Fibroblast of villous mesenchyme (primary cell): ENCODE results near the gene C19orf38. TPM values are rescaled to one million over a fixed set of nuclear protein-coding genes. Genes with fewer than 3 reads are reported as not detected.

Experiments used
- DNase-seq: peaks from one replicate; pipeline ENCODE4 v3.0.0-alpha.2; 2010; ENCODE audit warnings: low read depth
- H3K4me3 ChIP-seq: 2 replicates; pipeline ENCODE4 v1.5.1; 2011; ENCODE audit warnings: low read depth, mild to moderate bottlenecking, low read length
- small RNA-seq: library from RNA; depleted of rRNA; stranded (forward); fragments of <200 nt; gene quantifications from one replicate; pipeline ENCODE3, GENCODE V24; 2012
- total RNA-seq: library from RNA; depleted of rRNA; stranded (reverse); fragments of >200 nt; gene quantifications from 2 replicates; pipeline ENCODE4 v1.2.3, GENCODE V29; 2012
- TF ChIP-seq, protein P1 (sequence below): IDR thresholded peaks from 2 replicates; pipeline ENCODE4 v1.5.1; 2012; ENCODE audit warnings: low read depth, mild to moderate bottlenecking, low read length; ENCODE audit not compliant: insufficient read depth

Gene C19orf38
- total RNA-seq, 1 donor = 0.43 TPM

DNA sequence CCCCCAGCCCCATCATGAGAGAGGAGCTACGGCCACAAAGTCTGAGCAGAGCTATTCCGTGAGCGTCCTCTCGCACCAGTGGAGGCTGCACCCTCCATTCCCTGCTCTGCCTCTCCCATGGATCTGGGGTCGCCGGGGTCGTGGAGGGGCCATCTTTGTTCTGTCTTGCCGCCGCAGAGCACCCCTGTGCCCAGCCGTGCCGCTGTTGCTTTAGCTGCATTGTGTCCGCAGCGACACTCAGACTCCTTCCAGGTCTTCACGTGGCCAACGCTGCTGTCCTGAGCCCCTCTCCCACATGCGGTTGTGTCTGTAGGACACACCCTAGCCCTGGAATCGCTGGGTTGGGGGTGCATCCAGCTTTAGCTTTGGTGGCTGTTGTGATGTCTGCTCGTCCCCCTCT, 64.4 kb downstream of the C19orf38 start:
- H3K4me3 ChIP-seq = no peak overlapping the region
- TF ChIP-seq, protein P1, sequence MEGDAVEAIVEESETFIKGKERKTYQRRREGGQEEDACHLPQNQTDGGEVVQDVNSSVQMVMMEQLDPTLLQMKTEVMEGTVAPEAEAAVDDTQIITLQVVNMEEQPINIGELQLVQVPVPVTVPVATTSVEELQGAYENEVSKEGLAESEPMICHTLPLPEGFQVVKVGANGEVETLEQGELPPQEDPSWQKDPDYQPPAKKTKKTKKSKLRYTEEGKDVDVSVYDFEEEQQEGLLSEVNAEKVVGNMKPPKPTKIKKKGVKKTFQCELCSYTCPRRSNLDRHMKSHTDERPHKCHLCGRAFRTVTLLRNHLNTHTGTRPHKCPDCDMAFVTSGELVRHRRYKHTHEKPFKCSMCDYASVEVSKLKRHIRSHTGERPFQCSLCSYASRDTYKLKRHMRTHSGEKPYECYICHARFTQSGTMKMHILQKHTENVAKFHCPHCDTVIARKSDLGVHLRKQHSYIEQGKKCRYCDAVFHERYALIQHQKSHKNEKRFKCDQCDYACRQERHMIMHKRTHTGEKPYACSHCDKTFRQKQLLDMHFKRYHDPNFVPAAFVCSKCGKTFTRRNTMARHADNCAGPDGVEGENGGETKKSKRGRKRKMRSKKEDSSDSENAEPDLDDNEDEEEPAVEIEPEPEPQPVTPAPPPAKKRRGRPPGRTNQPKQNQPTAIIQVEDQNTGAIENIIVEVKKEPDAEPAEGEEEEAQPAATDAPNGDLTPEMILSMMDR = no peak
- DNase-seq = no peak

DNA sequence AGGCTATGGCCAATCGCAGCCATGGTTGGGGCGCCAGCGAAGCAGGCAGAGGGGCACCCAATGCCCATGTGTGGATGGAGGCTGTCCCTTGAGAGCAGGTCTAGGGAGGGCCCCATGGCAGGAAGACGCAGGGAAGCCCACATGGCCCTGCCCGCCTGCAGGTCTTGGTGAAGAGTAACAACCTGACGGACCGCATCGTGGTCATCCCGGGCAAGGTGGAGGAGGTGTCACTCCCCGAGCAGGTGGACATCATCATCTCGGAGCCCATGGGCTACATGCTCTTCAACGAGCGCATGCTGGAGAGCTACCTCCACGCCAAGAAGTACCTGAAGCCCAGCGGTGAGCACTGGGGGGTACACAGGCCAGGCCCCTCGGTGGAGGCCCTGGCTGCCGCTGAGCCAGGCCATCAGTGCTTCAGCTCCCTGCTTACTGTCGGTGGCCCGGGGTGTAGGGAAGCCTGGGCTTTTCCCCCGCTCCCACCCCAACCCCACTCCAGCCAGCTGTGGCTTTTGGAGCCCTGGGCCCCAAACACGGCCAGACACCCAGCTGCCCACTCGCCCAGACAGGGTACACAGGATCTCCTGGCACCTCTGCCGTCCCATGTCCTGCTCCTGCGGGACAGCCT, 65.6 kb downstream of the C19orf38 start:
- DNase-seq = no peak
- TF ChIP-seq, protein P1 = no peak
- no peak overlapping the region for H3K4me3 ChIP-seq

DNA sequence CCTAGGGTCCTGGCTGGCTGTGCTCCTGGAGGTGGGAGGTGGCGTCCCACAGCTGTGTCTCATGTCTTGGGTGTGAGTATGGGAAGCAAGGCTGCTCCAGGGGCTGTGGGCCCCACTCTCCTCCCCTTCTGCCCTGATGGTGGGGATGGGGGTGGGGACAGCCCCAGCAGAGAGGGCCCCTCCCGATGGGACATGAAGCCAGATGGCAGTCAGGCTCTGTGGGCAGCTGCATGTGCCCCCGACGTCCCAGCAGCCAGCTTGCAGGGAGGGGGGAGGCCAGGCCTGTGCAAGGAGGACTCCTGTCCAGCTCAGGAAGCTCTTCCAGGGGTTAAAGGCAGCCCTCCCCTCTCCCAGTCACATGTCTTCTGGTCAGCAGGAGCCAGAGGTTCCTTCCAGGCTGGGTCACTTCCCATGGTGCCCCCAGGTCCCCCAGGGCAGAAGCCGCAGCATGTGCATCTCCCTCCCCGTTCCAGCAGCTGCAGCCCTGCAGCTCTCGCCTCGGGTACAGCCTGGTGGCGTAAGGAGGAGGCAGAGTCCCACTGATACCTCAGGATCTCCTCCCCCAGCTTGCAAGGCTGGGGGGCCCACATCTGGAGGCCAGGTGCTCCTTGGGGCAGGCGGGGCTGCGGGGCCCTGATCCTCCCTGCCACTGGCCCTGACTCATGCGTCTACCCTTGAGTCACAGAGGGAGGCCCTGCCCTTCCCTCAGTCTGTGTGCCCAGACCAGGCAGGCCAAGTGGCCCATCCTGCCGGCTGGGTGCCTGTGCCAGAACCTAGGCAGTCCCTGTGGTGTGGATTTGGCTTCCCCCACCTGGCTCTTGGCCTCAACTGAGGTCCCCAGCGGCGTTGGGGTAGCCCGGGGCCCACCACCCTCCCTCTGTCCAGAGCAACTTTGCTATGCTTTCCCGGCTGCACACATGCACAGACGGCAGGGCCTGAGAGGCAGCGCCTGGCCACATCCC, 67.2 kb downstream of the C19orf38 start:
- TF ChIP-seq, protein P1 = peak; percentile 52
- H3K4me3 ChIP-seq = no peak overlapping the region
- peak; percentile 95 for DNase-seq

DNA sequence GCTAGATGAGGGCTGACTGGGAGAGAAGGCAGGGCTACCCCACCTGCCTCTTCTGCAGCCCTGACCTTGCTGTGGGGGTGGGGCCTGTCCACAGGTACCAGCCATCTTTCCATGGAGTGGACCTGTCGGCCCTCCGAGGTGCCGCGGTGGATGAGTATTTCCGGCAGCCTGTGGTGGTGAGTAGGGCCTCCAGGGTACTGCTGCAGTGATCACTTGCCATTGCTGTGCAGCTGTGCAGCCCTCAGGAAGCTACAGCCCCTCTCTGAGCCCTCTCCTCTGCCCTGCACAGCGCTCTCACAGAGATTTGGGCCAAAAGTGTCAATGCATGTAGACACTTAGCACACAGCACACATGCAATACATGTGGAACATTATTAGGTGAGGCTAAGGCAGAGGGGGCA, 68.4 kb downstream of the C19orf38 start:
- TF ChIP-seq, protein P1 = no peak
- no peak for DNase-seq
- no peak overlapping the region for H3K4me3 ChIP-seq

DNA sequence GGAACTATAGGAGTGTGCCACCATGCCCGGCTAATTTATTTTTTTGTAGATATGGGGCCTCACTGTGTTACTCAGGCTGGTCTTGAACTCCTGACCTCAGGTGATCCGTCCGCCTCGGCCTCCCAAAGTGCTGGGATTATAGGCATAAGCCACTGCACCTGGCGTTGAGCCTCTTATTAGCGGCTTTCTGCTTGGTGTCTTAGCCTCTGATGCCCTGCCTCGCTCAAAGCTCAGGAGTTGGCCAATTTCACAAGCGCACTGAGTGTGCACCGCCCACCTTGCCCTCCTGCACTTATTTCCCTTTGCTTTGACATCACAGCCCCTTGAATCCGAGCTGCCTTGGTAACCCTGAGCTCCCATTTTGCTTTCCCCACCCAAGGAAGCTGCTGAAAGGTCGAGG, 70.1 kb downstream of the C19orf38 start:
- no peak for DNase-seq
- TF ChIP-seq, protein P1 = no peak
- H3K4me3 ChIP-seq = no peak overlapping the region

Small RNA genes within 50 kb of the gene (small RNA-seq; reads per million reads assigned to genes)
- gene MIR199A1 (2.0 reads per million, percentile 50 among the genes with 10 or more reads in this experiment), gene MIR6793 (not detected)

Other genes starting within 250 kb of the C19orf38 start
- gene SLC44A2, start 222.9 kb upstream of the C19orf38 start, total RNA-seq = 81.8 and 88.5 TPM in 2 replicates
- gene ILF3, start 194.1 kb upstream of the C19orf38 start, total RNA-seq = 121 and 136 TPM in 2 replicates
- gene QTRT1, start 147.0 kb upstream of the C19orf38 start, total RNA-seq = 20.6 and 25.5 TPM in 2 replicates
- gene DNM2, start 130.3 kb upstream of the C19orf38 start, total RNA-seq = 101 and 107 TPM in 2 replicates
- 46.6 and 48.3 TPM in 2 replicates for gene TMED1, start 12.2 kb upstream of the C19orf38 start, total RNA-seq
- 38.0 and 40.6 TPM in 2 replicates for gene CARM1, start 23.1 kb downstream of the C19orf38 start, total RNA-seq
- 112 and 128 TPM in 2 replicates for gene YIPF2, start 80.2 kb downstream of the C19orf38 start, total RNA-seq
- gene TIMM29, start 80.4 kb downstream of the C19orf38 start, total RNA-seq = 38.7 and 41.0 TPM in 2 replicates
- 92.1 and 96.7 TPM in 2 replicates for gene SMARCA4, start 112.6 kb downstream of the C19orf38 start, total RNA-seq
- gene LDLR, start 241.0 kb downstream of the C19orf38 start, total RNA-seq = 392 and 421 TPM in 2 replicates